ENCODE data around the gene SRMS. TPM values are rescaled to one million over a fixed set of nuclear protein-coding genes. Genes with fewer than 3 reads are reported as not detected.

The SRMS gene
- total and polyA plus RNA-seq, 2 of the 13 experiments (the other 11 are each of a cell fraction or from before 2014, with no cell fraction given): not detected

- no peak for TF ChIP-seq ZBTB40 (IDR thresholded peaks at IDR 0.05)
- no peak for TF ChIP-seq ZBTB40 (CRISPR knock-in tag; IDR thresholded peaks at IDR 0.05)
- no peak for TF ChIP-seq ZNF652 (CRISPR knock-in tag; IDR thresholded peaks at IDR 0.05; ENCODE audit: borderline replicate concordance, low read depth)
- peak; percentile 32; the same call in 1 of the 2 replicates for TF ChIP-seq MXD1 (CRISPR knock-in tag; IDR thresholded peaks at IDR 0.05)
- peak; percentile 8; the same call in 1 of the 2 replicates for TF ChIP-seq HOXA3 (CRISPR knock-in tag; IDR thresholded peaks at IDR 0.05)
- no peak for TF ChIP-seq ZFP1 (CRISPR knock-in tag; IDR thresholded peaks at IDR 0.05)
- TF ChIP-seq CTCF (CRISPR knock-in tag; IDR thresholded peaks at IDR 0.05): no peak
These were observed 6.4 kb upstream of the SRMS start, which contains the start of gene FNDC11 (continued) for GRCh38 chr20:63553933-63554290.
